Measurements from ENCODE around the gene TKFC.

Gene TKFC

GRCh38 chr11:61338783-61339489 is 5.9 kb downstream of the TKFC start:
- no peaks in the 10 kb centered on the region for H3K27me3 ChIP-seq (replicated peaks; ENCODE audit: control insufficient read depth, insufficient read depth, low read length)
- TF ChIP-seq, protein P1, sequence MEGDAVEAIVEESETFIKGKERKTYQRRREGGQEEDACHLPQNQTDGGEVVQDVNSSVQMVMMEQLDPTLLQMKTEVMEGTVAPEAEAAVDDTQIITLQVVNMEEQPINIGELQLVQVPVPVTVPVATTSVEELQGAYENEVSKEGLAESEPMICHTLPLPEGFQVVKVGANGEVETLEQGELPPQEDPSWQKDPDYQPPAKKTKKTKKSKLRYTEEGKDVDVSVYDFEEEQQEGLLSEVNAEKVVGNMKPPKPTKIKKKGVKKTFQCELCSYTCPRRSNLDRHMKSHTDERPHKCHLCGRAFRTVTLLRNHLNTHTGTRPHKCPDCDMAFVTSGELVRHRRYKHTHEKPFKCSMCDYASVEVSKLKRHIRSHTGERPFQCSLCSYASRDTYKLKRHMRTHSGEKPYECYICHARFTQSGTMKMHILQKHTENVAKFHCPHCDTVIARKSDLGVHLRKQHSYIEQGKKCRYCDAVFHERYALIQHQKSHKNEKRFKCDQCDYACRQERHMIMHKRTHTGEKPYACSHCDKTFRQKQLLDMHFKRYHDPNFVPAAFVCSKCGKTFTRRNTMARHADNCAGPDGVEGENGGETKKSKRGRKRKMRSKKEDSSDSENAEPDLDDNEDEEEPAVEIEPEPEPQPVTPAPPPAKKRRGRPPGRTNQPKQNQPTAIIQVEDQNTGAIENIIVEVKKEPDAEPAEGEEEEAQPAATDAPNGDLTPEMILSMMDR (IDR thresholded peaks at IDR 0.05; ENCODE audit: insufficient read depth, low read length, poor library complexity, severe bottlenecking): no peak
- no peak overlapping the region for H3K4me3 ChIP-seq (replicated peaks; ENCODE audit: low read depth, low read length)
- peaks cover 22% of the 10 kb centered on the region for H3K36me3 ChIP-seq (ENCODE audit: control insufficient read depth, insufficient read depth, low read length)
- no peak for DNase-seq (ENCODE audit: extremely low read depth, insufficient read length)

DNA sequence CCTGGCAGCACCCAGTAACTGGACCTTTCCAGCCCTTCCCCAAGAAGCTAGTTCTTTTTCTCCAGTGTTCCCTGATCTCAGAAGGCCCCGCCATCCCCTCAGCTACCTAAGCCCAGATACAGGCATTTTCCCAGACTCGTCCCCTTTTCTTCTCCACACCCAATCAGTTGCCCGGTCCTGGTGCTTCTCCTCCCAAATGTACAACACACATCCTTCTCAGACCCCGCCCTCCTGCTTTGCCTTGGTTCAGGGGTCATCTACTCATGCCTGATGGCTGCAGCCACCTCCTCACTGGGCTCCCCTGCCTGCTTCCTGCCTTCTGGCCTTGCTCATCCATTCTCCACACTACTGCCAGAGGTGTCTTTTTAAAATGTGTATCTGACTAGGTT is 6.5 kb downstream of the TKFC start:
- DNase-seq (ENCODE audit: extremely low read depth, insufficient read length): no peak
- H3K4me3 ChIP-seq (replicated peaks; ENCODE audit: low read depth, low read length): no peak overlapping the region
- no peaks in the 10 kb centered on the region for H3K27me3 ChIP-seq (replicated peaks; ENCODE audit: control insufficient read depth, insufficient read depth, low read length)
- peaks cover 23% of the 10 kb centered on the region for H3K36me3 ChIP-seq (ENCODE audit: control insufficient read depth, insufficient read depth, low read length)
- TF ChIP-seq, protein P1 (IDR thresholded peaks at IDR 0.05; ENCODE audit: insufficient read depth, low read length, poor library complexity, severe bottlenecking): no peak

- Histone ChIP-seq H3K27me3 (replicated peaks; ENCODE audit: control insufficient read depth, insufficient read depth, low read length) (no peaks in the 10 kb centered on the region), H3K36me3 (ENCODE audit: control insufficient read depth, insufficient read depth, low read length) (peaks cover 28% of the 10 kb centered on the region), H3K4me3 (replicated peaks; ENCODE audit: low read depth, low read length) (no peak overlapping the region)
- TF ChIP-seq, protein P1 (IDR thresholded peaks at IDR 0.05; ENCODE audit: insufficient read depth, low read length, poor library complexity, severe bottlenecking): no peak
- no peak for DNase-seq (ENCODE audit: extremely low read depth, insufficient read length)
These were observed 8.0 kb downstream of the TKFC start for GRCh38 chr11:61340979-61341378.

DNA sequence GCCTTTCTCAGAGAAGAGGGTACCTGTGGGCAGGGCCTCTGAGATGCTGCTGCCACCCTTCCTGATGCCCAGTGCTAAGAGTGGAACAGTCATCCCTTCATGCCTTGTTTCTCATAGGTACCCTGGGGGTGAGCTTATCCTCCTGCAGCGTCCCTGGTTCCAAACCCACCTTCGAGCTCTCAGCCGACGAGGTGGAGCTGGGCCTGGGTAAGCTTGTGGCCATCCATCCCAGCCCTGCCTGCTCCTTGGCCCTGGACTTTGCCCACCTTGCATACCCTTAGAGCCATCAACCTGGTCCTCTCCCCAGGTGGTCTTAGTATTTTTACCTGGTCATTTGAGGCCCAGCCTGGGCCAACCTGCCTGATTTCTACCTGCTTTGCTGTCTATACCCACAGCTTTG is 8.7 kb downstream of the TKFC start:
- Histone ChIP-seq H3K4me3 (replicated peaks; ENCODE audit: low read depth, low read length) (no peak overlapping the region), H3K27me3 (replicated peaks; ENCODE audit: control insufficient read depth, insufficient read depth, low read length) (no peaks in the 10 kb centered on the region), H3K36me3 (ENCODE audit: control insufficient read depth, insufficient read depth, low read length) (peaks cover 30% of the 10 kb centered on the region)
- TF ChIP-seq, protein P1 (IDR thresholded peaks at IDR 0.05; ENCODE audit: insufficient read depth, low read length, poor library complexity, severe bottlenecking): no peak
- DNase-seq (ENCODE audit: extremely low read depth, insufficient read length): no peak

DNA sequence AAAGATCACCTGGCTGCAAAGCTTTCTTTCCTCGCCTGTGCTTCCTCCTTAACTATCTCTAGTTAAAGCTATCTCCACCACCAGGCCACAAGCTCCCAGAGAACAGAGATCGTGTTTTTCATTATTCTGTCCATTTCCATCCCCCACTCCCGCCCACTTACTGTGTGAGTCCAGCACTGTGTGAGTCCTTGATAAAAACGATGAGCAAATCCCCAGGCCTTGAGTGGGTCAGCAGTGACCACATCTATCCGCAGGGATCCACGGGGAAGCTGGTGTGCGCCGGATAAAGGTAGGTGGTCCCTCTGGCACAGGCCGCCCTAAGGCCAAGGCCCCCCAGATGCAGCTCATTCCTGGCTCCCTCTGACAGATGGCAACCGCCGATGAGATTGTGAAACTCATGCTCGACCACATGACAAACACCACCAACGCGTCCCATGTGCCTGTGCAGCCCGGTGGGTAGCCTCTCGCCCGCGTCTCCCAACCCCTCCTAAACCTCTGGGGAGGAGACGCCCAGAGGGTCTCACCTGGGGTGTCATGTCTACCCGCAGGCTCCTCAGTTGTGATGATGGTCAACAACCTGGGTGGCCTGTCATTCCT is 9.3 kb downstream of the TKFC start:
- peaks cover 30% of the 10 kb centered on the region for H3K36me3 ChIP-seq (ENCODE audit: control insufficient read depth, insufficient read depth, low read length)
- no peaks in the 10 kb centered on the region for H3K27me3 ChIP-seq (replicated peaks; ENCODE audit: control insufficient read depth, insufficient read depth, low read length)
- H3K4me3 ChIP-seq (replicated peaks; ENCODE audit: low read depth, low read length): no peak overlapping the region
- DNase-seq (ENCODE audit: extremely low read depth, insufficient read length): no peak
- TF ChIP-seq, protein P1 (IDR thresholded peaks at IDR 0.05; ENCODE audit: insufficient read depth, low read length, poor library complexity, severe bottlenecking): no peak

Data from GM06990 (cell line).